HG03280 (cell line): ENCODE results near the gene C9.
"Not testable (repeated sequence)": the region's sequence is repeated elsewhere in the genome, so short reads cannot be mapped to it uniquely, and the experiment has no call there.

ENCODE experiments used
- ATAC-seq: cut with Tn5 transposase; IDR thresholded peaks from one replicate; pipeline ENCODE4 v1.9.1; 2021; ENCODE audit warnings: mild to moderate bottlenecking, moderate library complexity; ENCODE audit not compliant: unreplicated experiment

Gene C9

GRCh38 chr5:39373791-39374190, 9.5 kb upstream of the C9 start:
- ATAC-seq = no peak

GRCh38 chr5:39371367-39371635, 7.0 kb upstream of the C9 start:
- ATAC-seq = no peak

- no peak for ATAC-seq
These were observed 6.5 kb upstream of the C9 start for GRCh38 chr5:39370555-39371366.

GRCh38 chr5:39369123-39369815, 5.0 kb upstream of the C9 start:
- ATAC-seq = no peak

- ATAC-seq = no peak
These were observed 3.8 kb upstream of the C9 start for GRCh38 chr5:39368116-39368515.

GRCh38 chr5:39367711-39368110, 3.4 kb upstream of the C9 start:
- no peak for ATAC-seq

- no peak for ATAC-seq
These were observed 1.1 kb downstream of the C9 start for GRCh38 chr5:39363217-39363616.

- no peak for ATAC-seq
These were observed 1.6 kb downstream of the C9 start for GRCh38 chr5:39362646-39363045.

GRCh38 chr5:39361306-39361705, 3.0 kb downstream of the C9 start:
- ATAC-seq = no peak

- no peak for ATAC-seq
These were observed 3.7 kb downstream of the C9 start for GRCh38 chr5:39360471-39361111.

GRCh38 chr5:39356263-39356662, 8.0 kb downstream of the C9 start:
- ATAC-seq = no peak

GRCh38 chr5:39355324-39355723, 9.0 kb downstream of the C9 start:
- ATAC-seq = no peak

GRCh38 chr5:39353717-39354399, 10.4 kb downstream of the C9 start:
- ATAC-seq = no peak

- ATAC-seq = no peak
These were observed 11.3 kb downstream of the C9 start for GRCh38 chr5:39352951-39353350.

GRCh38 chr5:39352170-39352569, 12.1 kb downstream of the C9 start:
- no peak for ATAC-seq

- ATAC-seq = no peak
These were observed 14.8 kb downstream of the C9 start for GRCh38 chr5:39349484-39349883.

- no peak for ATAC-seq
These were observed 21.8 kb downstream of the C9 start for GRCh38 chr5:39342460-39342859.

- ATAC-seq = no peak
These were observed 22.4 kb downstream of the C9 start for GRCh38 chr5:39341896-39342295.

- no peak for ATAC-seq
These were observed 23.8 kb downstream of the C9 start for GRCh38 chr5:39340506-39340905.

GRCh38 chr5:39337252-39337915, 26.9 kb downstream of the C9 start:
- no peak for ATAC-seq

GRCh38 chr5:39334296-39334695, 30.0 kb downstream of the C9 start:
- ATAC-seq = not testable (repeated sequence)
